NOMO-1 treated with DMSO at 0.1 percent for 48 hours (cell line): ENCODE results near the gene METTL4.

ENCODE experiments used
- DNase-seq: peaks from one replicate; lab custom pipeline; 2025; ENCODE audit not compliant: unreplicated experiment; lab: John Stamatoyannopoulos, UW

Gene METTL4

GRCh38 chr18:2522112-2522511, 49.2 kb downstream of the METTL4 start:
- no peak for DNase-seq

- DNase-seq = no peak
Measured at GRCh38 chr18:2518473-2518872, 52.8 kb downstream of the METTL4 start.

GRCh38 chr18:2515908-2516625, 55.2 kb downstream of the METTL4 start:
- DNase-seq = peak; percentile 66

- DNase-seq = no peak
Measured at GRCh38 chr18:2515171-2515787, 56.0 kb downstream of the METTL4 start.

- DNase-seq = no peak
Measured at GRCh38 chr18:2513616-2514015, 57.7 kb downstream of the METTL4 start.

- DNase-seq = no peak
Measured at GRCh38 chr18:2512059-2512458, 59.2 kb downstream of the METTL4 start.

- DNase-seq = no peak
Measured at GRCh38 chr18:2511451-2511850, 59.9 kb downstream of the METTL4 start.

GRCh38 chr18:2510416-2510815, 60.9 kb downstream of the METTL4 start:
- DNase-seq = no peak

GRCh38 chr18:2508678-2509077, 62.6 kb downstream of the METTL4 start:
- no peak for DNase-seq

- no peak for DNase-seq
Measured at GRCh38 chr18:2508155-2508554, 63.1 kb downstream of the METTL4 start.

- no peak for DNase-seq
Measured at GRCh38 chr18:2504642-2505041, 66.7 kb downstream of the METTL4 start.

- DNase-seq = peak; percentile 5
Measured at GRCh38 chr18:2502880-2503279, 68.4 kb downstream of the METTL4 start.

GRCh38 chr18:2502394-2502793, 68.9 kb downstream of the METTL4 start:
- no peak for DNase-seq

- DNase-seq = no peak
Measured at GRCh38 chr18:2497797-2498196, 73.5 kb downstream of the METTL4 start.

GRCh38 chr18:2495381-2495780, 75.9 kb downstream of the METTL4 start:
- no peak for DNase-seq

- DNase-seq = no peak
Measured at GRCh38 chr18:2494921-2495320, 76.4 kb downstream of the METTL4 start.
